Epithelial cell of esophagus (primary cell): ENCODE results near the gene STAU1.
"Not testable (repeated sequence)": the region's sequence is repeated elsewhere in the genome, so short reads cannot be mapped to it uniquely, and the experiment has no call there.

ENCODE experiments used
- DNase-seq: peaks from one replicate; pipeline ENCODE4 v3.0.0; 2010; ENCODE audit warnings: low read depth
- H3K4me3 ChIP-seq: 2 replicates; pipeline ENCODE4 v1.5.1; 2011; ENCODE audit warnings: mild to moderate bottlenecking, low read length, control low read depth
- TF ChIP-seq, protein P1 (sequence below): IDR thresholded peaks from 2 replicates; pipeline ENCODE4 v1.5.1; 2011; ENCODE audit warnings: low read depth, mild to moderate bottlenecking, low read length, control low read depth, inconsistent platforms; ENCODE audit not compliant: insufficient read depth; ENCODE audit errors: missing control alignments

STAU1 gene

DNA sequence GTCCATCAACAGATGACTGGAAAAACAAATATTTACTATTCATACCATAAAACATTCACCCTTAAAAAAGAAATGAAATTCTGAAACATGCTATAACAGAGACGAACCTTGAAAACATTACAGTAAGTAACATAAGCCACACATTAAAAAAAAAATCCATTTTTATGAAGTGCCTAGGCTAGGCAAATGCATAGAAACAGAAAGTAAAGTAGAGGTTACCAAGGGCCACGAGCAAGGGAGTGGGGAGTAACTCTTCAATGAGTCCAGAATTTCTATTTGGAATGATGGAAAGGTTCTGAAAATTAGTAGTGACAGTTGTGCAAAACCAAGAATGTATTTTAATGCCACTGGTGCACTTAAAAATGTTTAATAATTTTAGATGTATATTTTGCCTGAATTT, 47.7 kb downstream of the STAU1 start:
- TF ChIP-seq, protein P1, sequence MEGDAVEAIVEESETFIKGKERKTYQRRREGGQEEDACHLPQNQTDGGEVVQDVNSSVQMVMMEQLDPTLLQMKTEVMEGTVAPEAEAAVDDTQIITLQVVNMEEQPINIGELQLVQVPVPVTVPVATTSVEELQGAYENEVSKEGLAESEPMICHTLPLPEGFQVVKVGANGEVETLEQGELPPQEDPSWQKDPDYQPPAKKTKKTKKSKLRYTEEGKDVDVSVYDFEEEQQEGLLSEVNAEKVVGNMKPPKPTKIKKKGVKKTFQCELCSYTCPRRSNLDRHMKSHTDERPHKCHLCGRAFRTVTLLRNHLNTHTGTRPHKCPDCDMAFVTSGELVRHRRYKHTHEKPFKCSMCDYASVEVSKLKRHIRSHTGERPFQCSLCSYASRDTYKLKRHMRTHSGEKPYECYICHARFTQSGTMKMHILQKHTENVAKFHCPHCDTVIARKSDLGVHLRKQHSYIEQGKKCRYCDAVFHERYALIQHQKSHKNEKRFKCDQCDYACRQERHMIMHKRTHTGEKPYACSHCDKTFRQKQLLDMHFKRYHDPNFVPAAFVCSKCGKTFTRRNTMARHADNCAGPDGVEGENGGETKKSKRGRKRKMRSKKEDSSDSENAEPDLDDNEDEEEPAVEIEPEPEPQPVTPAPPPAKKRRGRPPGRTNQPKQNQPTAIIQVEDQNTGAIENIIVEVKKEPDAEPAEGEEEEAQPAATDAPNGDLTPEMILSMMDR = no peak
- H3K4me3 ChIP-seq = no peak overlapping the region
- no peak for DNase-seq

DNA sequence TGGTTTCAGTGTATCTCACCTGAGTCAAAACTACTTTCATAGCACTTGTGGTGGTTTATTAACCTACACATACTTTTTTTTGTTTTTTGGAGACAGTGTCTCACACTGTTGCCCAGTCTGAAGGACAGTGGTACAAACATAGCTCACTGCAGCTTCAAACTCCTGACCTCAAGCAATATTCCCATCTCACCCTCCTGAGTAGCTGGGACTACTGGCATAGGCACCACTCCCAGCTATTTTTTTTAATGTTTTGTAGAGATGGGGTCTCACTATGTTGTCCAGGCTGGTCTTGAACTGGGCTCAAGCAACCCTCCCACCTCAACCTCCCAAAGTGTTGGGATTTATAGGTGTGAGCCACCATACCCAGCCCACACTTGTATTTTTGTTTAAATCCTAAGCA, 49.7 kb downstream of the STAU1 start:
- TF ChIP-seq, protein P1 = no peak
- no peak for DNase-seq
- H3K4me3 ChIP-seq = no peak overlapping the region

DNA sequence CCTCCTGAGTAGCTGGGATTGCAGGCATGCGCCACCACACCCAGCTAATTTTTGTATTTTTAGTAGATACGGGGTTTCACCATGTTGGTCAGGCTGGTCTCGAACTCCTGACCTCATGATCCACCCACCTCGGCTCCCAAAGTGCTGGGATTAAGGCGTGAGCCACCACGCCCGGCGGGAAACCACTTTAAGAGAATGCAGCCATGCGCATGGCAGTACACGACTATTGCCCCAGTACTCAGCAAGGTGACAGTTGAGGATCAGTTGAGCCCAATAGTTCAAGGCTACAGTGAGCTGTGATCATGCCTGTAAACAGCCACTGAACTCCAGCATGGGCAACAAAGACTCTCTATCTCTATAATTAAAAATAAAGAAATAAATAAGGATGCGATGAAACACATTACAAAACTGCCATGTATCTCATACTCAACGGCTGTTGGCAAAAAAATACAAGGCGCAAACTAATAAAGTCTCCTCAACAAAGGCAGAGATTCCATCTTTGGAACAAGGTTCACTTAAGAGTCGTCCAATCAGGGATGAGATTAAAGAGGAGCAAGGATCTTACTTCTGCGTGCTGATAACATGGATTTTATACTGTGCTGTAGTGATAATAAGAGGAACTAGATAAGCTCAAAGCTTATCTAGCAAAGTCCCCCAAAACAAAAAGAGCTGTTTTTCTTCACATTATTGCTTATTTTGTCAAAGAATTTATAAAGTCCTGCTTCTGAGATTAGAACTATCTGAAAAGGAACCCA, 51.1 kb downstream of the STAU1 start:
- TF ChIP-seq, protein P1 = no peak
- H3K4me3 ChIP-seq = no peak overlapping the region
- no peak for DNase-seq

GRCh38 chr20:49134797-49135196, 53.3 kb downstream of the STAU1 start:
- DNase-seq, H3K4me3 ChIP-seq: not testable (repeated sequence)

- DNase-seq = no peak
- TF ChIP-seq, protein P1 = no peak
- no peak overlapping the region for H3K4me3 ChIP-seq
Measured at GRCh38 chr20:49133571-49133970, 54.6 kb downstream of the STAU1 start.

GRCh38 chr20:49132995-49133478, 55.1 kb downstream of the STAU1 start:
- no peak overlapping the region for H3K4me3 ChIP-seq
- TF ChIP-seq, protein P1 = peak; percentile 43
- DNase-seq = peak; percentile 74

- H3K4me3 ChIP-seq = no peak overlapping the region
- no peak for DNase-seq
- TF ChIP-seq, protein P1 = no peak
Measured at GRCh38 chr20:49123982-49124381, 64.2 kb downstream of the STAU1 start.
